HCT116 (cell line): ENCODE data around the gene ADCY1. TPM values are rescaled to one million over a fixed set of nuclear protein-coding genes. Genes with fewer than 3 reads are reported as not detected.

Experiments
- ATAC-seq: fragments of 200-7000 bp; cut with Tn5 transposase; 2 replicates; pipeline ENCODE4 v1.9.1; 2020; ENCODE audit warnings: mild to moderate bottlenecking, moderate library complexity
- BruUV-seq: library from RNA; stranded (reverse); fragments of 400-500 nt; replicated peaks from 2 replicates; lab custom pipeline; 2021; lab: Mats Ljungman, UMichigan
- CTCF ChIA-PET: fragments of 300-600 bp; sonication (Branson Sonifier 250); formaldehyde crosslinking; loops from one replicate; lab custom pipeline; 2021; ENCODE audit warnings: antibody characterized with exemption; lab: Charles Lee
- POLR2A ChIA-PET: fragments of 300-600, 350-600 bp; sonication (Branson Sonifier 250); formaldehyde crosslinking; loops from one replicate; lab custom pipeline; 2021; ENCODE audit warnings: antibody characterized with exemption; lab: Charles Lee
- RAD21 ChIA-PET, 2 experiments: fragments of 300-600 bp; sonication (Branson Sonifier 250); formaldehyde crosslinking; loops; one replicate each; lab custom pipeline; 2023; ENCODE audit warnings: low total read pairs in 2 of 2; ENCODE audit not compliant: uncharacterized antibody in 2 of 2, unreplicated experiment in 2 of 2, low non-redundant PET in 1 of 2; lab: Charles Lee
- DNase-seq: peaks from one replicate; pipeline ENCODE4 v3.0.0-alpha.2; 2010; ENCODE audit warnings: low read depth, low spot score
- H2AFZ ChIP-seq: fragments of 200-600 bp; shearing (Covaris generic), sonication (generic); 2 replicates; pipeline ENCODE4 v1.6.1; 2017; ENCODE audit warnings: low read depth, mixed run types, mixed read lengths, antibody characterized with exemption, low read length; ENCODE audit not compliant: poor library complexity, severe bottlenecking
- H3K27ac ChIP-seq: 2 replicates; pipeline ENCODE4 v1.5.1; 2012; ENCODE audit warnings: low read depth, low read length
- H3K27me3 ChIP-seq: fragments of 200-600 bp; sonication (generic); 2 replicates; pipeline ENCODE4 v1.6.1; 2016; ENCODE audit warnings: mixed run types, low read length, mixed read lengths; ENCODE audit not compliant: insufficient read depth
- H3K36me3 ChIP-seq, 2 experiments: fragments of 200-500 bp in 1 of 2; fragments of 200-600 bp in 1 of 2; sonication (Bioruptor generic) in 1 of 2; sonication (generic) in 1 of 2; 2 replicates each; pipeline versions ENCODE4 v1.5.1 to v1.6.1; 2014 to 2016; ENCODE audit warnings: low read length in 2 of 2, inconsistent platforms in 1 of 2, mixed read lengths in 1 of 2, mixed run types in 1 of 2; ENCODE audit not compliant: insufficient read depth in 2 of 2, control insufficient read depth in 1 of 2
- H3K4me1 ChIP-seq, 2 experiments: fragments of 200-600 bp in 1 of 2; sonication (generic) in 1 of 2; 2 replicates each; pipeline versions ENCODE4 v1.5.1 to v1.6.1; 2012 to 2017; ENCODE audit warnings: low read length in 2 of 2, inconsistent platforms in 1 of 2, mild to moderate bottlenecking in 1 of 2, mixed read lengths in 1 of 2, mixed run types in 1 of 2, moderate library complexity in 1 of 2; ENCODE audit not compliant: insufficient read depth in 2 of 2, control insufficient read depth in 1 of 2
- H3K4me2 ChIP-seq: fragments of 200-600 bp; sonication (generic); 2 replicates; pipeline ENCODE4 v1.6.1; 2017; ENCODE audit warnings: mixed run types, low read length, mixed read lengths
- H3K4me3 ChIP-seq, 2 experiments: fragments of 200-600 bp in 1 of 2; sonication (generic) in 1 of 2; replicated peaks in 1 of 2; 2 replicates each; pipeline ENCODE4 v1.5.1; 2011 to 2016; ENCODE audit warnings: low read length in 2 of 2, control low read depth in 1 of 2, low read depth in 1 of 2, mild to moderate bottlenecking in 1 of 2, mixed read lengths in 1 of 2, mixed run types in 1 of 2
- H3K79me2 ChIP-seq: fragments of 200-600 bp; sonication (generic); 2 replicates; pipeline ENCODE4 v1.6.1; 2017; ENCODE audit warnings: mild to moderate bottlenecking, mixed run types, low read length, moderate library complexity, mixed read lengths; ENCODE audit not compliant: insufficient read depth
- H3K9ac ChIP-seq: fragments of 200-600 bp; sonication (generic); 2 replicates; pipeline ENCODE4 v1.6.1; 2016; ENCODE audit warnings: low read length, mixed read lengths
- H3K9me2 ChIP-seq: fragments of 200-600 bp; sonication (generic), shearing (Covaris generic); 2 replicates; pipeline ENCODE4 v1.6.1; 2017; ENCODE audit warnings: mixed run types, mild to moderate bottlenecking, moderate library complexity; ENCODE audit not compliant: insufficient read depth
- H3K9me3 ChIP-seq, 2 experiments: fragments of 200-500 bp in 1 of 2; fragments of 200-600 bp in 1 of 2; sonication (Bioruptor generic) in 1 of 2; sonication (generic) in 1 of 2; 2 replicates each; pipeline ENCODE4 v1.6.1; 2014 to 2017; ENCODE audit warnings: low read length in 2 of 2, mixed read lengths in 2 of 2, inconsistent platforms in 1 of 2, low read depth in 1 of 2, mild to moderate bottlenecking in 1 of 2, mixed run types in 1 of 2, moderate library complexity in 1 of 2; ENCODE audit not compliant: control insufficient read depth in 1 of 2, insufficient read depth in 1 of 2
- H4K20me1 ChIP-seq: fragments of 200-600 bp; sonication (generic), shearing (Covaris generic); 2 replicates; pipeline ENCODE4 v1.6.1; 2017; ENCODE audit warnings: mixed run types, mild to moderate bottlenecking, moderate library complexity; ENCODE audit not compliant: insufficient read depth
- CEBPB ChIP-seq: IDR thresholded peaks from 2 replicates; pipeline ENCODE4 v1.6.1; 2012; ENCODE audit warnings: low read depth
- EGR1 ChIP-seq: IDR thresholded peaks from 2 replicates; pipeline ENCODE4 v1.6.1; 2012; ENCODE audit warnings: low read depth
- EZH2 ChIP-seq: fragments of 200-600 bp; sonication (generic); IDR thresholded peaks from 2 replicates; pipeline ENCODE4 v1.6.1; 2017; ENCODE audit warnings: antibody characterized with exemption, mixed run types
- EZH2phosphoT487 ChIP-seq: fragments of 200-600 bp; IDR thresholded peaks from 2 replicates; pipeline ENCODE4 v1.6.1; 2018; ENCODE audit warnings: antibody characterized with exemption, borderline replicate concordance
- FOSL1 ChIP-seq: IDR thresholded peaks from 2 replicates; pipeline ENCODE4 v1.6.1; 2012; ENCODE audit warnings: low read depth
- JUND ChIP-seq: IDR thresholded peaks from 2 replicates; pipeline ENCODE4 v1.6.1; 2012
- POLR2AphosphoS5 ChIP-seq: IDR thresholded peaks from 2 replicates; pipeline ENCODE4 v1.6.1; 2011; ENCODE audit warnings: mild to moderate bottlenecking, low read depth, low read length, moderate library complexity
- SIN3A ChIP-seq: IDR thresholded peaks from 2 replicates; pipeline ENCODE4 v1.6.1; 2012; ENCODE audit warnings: low read depth
- SP1 ChIP-seq: IDR thresholded peaks from 2 replicates; pipeline ENCODE4 v1.6.1; 2012; ENCODE audit warnings: low read depth
- SRF ChIP-seq: IDR thresholded peaks from 2 replicates; pipeline ENCODE4 v1.6.1; 2012; ENCODE audit warnings: low read depth
- TCF7L2 ChIP-seq: IDR thresholded peaks from 2 replicates; pipeline ENCODE4 v1.7.0; 2011; ENCODE audit warnings: borderline replicate concordance, inconsistent platforms; ENCODE audit not compliant: insufficient read depth, insufficient read length; ENCODE audit errors: extremely low read depth
- ZNF274 ChIP-seq: fragments of 200-500 bp; sonication (Bioruptor generic); IDR thresholded peaks from 2 replicates; pipeline ENCODE4 v1.6.1; 2014; ENCODE audit warnings: mild to moderate bottlenecking, low read depth, low read length, inconsistent platforms
- intact Hi-C: fragments of 100-400 bp; cut with micrococcal nuclease; formaldehyde crosslinking; loops from 2 replicates; pipeline ENCODE4 v1.10.0; 2022
- total RNA-seq: library from RNA; stranded (reverse); gene quantifications from one replicate; pipeline ENCODE4 v1.2.1, GENCODE V29; 2021; ENCODE audit not compliant: unreplicated experiment
- TF ChIP-seq, protein P1 (sequence below), 3 experiments: fragments of 200-600 bp in 1 of 3; sonication (generic) in 1 of 3; IDR thresholded peaks in 2 of 3; conservative IDR thresholded peaks in 1 of 3; 2 replicates each; pipeline ENCODE4 v1.5.1; 2012 to 2017; ENCODE audit warnings: low read depth in 2 of 3, low read length in 2 of 3, antibody characterized with exemption in 1 of 3, borderline replicate concordance in 1 of 3, control low read depth in 1 of 3, mild to moderate bottlenecking in 1 of 3, mixed read lengths in 1 of 3, mixed run types in 1 of 3, moderate library complexity in 1 of 3; ENCODE audit not compliant: insufficient read depth in 1 of 3
- TF ChIP-seq, protein P2 (sequence below): IDR thresholded peaks from 2 replicates; pipeline ENCODE4 v1.6.1; 2012
- TF ChIP-seq, protein P3 (sequence below): IDR thresholded peaks from 2 replicates; pipeline ENCODE4 v1.6.1; 2012
- TF ChIP-seq, protein P4 (sequence below): IDR thresholded peaks from 2 replicates; pipeline ENCODE4 v1.6.1; 2012; ENCODE audit warnings: low read depth

ADCY1 gene
- total RNA-seq, 1 experiment from 2014 or later, result 0.05 TPM

DNA sequence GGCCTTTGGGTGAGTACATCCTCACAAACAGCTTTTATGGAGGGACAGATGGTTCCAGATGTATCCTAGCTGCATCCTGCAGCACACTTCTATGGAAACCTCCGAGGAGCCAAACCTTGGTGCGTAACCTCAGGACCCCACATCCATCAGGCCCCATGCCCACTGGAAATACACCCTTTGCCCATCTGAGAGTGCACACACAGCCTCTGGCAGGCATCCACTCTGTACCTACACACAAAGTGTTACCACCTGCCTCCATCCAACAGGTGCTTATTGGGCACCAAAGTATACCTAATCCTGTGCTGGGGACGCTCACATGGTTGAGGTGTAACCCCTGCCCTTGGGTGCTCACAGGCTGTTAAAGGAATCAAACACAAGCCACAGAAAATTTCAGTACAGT lies 117.9 kb downstream of the ADCY1 start:
- Histone ChIP-seq H3K4me2 (no peak overlapping the region), H4K20me1 (no peaks in the 10 kb centered on the region), H3K9me3 (no peaks in the 10 kb centered on the region), H3K27ac (no peak overlapping the region), H3K27me3 (no peaks in the 10 kb centered on the region), H3K4me1 (peaks cover 0 to 4% of the 10 kb centered on the region in 2 experiments; a peak in 1 of 4 replicates), H3K9ac (no peak overlapping the region), H2AFZ (no peak overlapping the region), H3K79me2 (no peaks in the 10 kb centered on the region), H3K4me3 (no peak overlapping the region), H3K36me3 (no peaks in the 10 kb centered on the region), H3K9me2 (no peaks in the 10 kb centered on the region)
- no TSS peak for BruUV-seq
- CTCF ChIA-PET, result no interaction called here
- RAD21 ChIA-PET, result no interaction called here
- ATAC-seq, result no peak
- TF ChIP-seq FOSL1 (no peak), EGR1 (no peak), EZH2 (no peak), SIN3A (no peak), JUND (no peak), ZNF274 (no peak)
- TF ChIP-seq, protein P1, sequence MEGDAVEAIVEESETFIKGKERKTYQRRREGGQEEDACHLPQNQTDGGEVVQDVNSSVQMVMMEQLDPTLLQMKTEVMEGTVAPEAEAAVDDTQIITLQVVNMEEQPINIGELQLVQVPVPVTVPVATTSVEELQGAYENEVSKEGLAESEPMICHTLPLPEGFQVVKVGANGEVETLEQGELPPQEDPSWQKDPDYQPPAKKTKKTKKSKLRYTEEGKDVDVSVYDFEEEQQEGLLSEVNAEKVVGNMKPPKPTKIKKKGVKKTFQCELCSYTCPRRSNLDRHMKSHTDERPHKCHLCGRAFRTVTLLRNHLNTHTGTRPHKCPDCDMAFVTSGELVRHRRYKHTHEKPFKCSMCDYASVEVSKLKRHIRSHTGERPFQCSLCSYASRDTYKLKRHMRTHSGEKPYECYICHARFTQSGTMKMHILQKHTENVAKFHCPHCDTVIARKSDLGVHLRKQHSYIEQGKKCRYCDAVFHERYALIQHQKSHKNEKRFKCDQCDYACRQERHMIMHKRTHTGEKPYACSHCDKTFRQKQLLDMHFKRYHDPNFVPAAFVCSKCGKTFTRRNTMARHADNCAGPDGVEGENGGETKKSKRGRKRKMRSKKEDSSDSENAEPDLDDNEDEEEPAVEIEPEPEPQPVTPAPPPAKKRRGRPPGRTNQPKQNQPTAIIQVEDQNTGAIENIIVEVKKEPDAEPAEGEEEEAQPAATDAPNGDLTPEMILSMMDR (IDR thresholded peaks at IDR 0.05 in 2 of 3, conservative IDR thresholded peaks at IDR 0.05 in 1 of 3; ENCODE audit: borderline replicate concordance in 1 of 3, insufficient read depth in 1 of 3, low read depth in 2 of 3, low read length in 2 of 3), result no peak
- intact Hi-C loops, result no loop called here
- DNase-seq, result no peak
- POLR2A ChIA-PET, result no interaction called here

DNA sequence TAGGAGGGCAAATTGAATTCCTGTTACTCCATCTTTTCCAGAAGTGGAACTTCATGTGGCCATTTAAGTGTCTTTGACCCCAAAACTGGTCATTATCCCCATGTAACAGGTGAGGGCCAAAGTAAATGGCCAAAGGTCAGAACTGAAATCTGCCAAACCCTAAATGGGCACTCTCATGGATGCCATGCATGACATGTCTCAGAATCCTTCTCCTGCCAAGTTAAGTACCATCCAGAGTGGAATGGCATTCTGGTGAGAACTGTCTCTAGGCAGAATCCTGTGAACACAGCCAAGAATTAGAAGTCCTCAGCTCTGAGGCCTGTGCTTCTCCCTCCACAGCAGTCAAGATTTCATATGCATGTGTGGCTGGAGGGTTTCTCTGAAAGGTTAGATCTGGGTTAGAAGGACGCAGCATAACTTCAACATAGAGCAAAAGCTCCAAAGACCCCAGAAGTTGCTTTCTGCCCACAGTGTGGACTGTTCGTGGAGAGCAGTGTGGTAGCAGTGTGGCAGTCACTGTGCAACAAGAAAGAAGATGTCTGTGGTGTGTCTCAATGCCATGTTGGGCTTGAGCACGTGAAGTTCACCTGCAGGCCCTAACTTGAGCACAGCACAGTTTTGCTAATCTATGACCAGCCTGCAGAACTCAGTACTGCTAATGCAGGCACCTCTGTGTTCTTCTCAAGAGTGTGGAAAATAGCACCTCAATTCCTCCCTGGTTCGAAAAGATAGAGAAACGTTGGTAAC lies 121.3 kb downstream of the ADCY1 start:
- ATAC-seq, result no peak
- TF ChIP-seq EZH2phosphoT487, result no peak
- TF ChIP-seq, protein P2, sequence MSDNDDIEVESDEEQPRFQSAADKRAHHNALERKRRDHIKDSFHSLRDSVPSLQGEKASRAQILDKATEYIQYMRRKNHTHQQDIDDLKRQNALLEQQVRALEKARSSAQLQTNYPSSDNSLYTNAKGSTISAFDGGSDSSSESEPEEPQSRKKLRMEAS, result no peak
- TF ChIP-seq CEBPB, result no peak
- TF ChIP-seq TCF7L2, result no peak
- TF ChIP-seq, protein P3, sequence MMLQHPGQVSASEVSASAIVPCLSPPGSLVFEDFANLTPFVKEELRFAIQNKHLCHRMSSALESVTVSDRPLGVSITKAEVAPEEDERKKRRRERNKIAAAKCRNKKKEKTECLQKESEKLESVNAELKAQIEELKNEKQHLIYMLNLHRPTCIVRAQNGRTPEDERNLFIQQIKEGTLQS, result no peak
- no peak for TF ChIP-seq SP1
- TF ChIP-seq, protein P4, sequence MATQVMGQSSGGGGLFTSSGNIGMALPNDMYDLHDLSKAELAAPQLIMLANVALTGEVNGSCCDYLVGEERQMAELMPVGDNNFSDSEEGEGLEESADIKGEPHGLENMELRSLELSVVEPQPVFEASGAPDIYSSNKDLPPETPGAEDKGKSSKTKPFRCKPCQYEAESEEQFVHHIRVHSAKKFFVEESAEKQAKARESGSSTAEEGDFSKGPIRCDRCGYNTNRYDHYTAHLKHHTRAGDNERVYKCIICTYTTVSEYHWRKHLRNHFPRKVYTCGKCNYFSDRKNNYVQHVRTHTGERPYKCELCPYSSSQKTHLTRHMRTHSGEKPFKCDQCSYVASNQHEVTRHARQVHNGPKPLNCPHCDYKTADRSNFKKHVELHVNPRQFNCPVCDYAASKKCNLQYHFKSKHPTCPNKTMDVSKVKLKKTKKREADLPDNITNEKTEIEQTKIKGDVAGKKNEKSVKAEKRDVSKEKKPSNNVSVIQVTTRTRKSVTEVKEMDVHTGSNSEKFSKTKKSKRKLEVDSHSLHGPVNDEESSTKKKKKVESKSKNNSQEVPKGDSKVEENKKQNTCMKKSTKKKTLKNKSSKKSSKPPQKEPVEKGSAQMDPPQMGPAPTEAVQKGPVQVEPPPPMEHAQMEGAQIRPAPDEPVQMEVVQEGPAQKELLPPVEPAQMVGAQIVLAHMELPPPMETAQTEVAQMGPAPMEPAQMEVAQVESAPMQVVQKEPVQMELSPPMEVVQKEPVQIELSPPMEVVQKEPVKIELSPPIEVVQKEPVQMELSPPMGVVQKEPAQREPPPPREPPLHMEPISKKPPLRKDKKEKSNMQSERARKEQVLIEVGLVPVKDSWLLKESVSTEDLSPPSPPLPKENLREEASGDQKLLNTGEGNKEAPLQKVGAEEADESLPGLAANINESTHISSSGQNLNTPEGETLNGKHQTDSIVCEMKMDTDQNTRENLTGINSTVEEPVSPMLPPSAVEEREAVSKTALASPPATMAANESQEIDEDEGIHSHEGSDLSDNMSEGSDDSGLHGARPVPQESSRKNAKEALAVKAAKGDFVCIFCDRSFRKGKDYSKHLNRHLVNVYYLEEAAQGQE, result no peak
- TF ChIP-seq SRF, result no peak
- no peak for TF ChIP-seq POLR2AphosphoS5
- no peak overlapping the region for H3K4me2 ChIP-seq
- ChIA-PET POLR2A (no interaction called here), RAD21 (no interaction called here), CTCF (no interaction called here)
- no peaks in the 10 kb centered on the region for H3K27me3 ChIP-seq
- no peaks in the 10 kb centered on the region for H4K20me1 ChIP-seq
- no peaks in the 10 kb centered on the region for H3K79me2 ChIP-seq
- no peak overlapping the region for H2AFZ ChIP-seq
- no TSS peak for BruUV-seq
- no peaks in the 10 kb centered on the region for H3K36me3 ChIP-seq
- H3K27ac ChIP-seq, result no peak overlapping the region
- H3K9ac ChIP-seq, result no peak overlapping the region
- intact Hi-C loops, result no loop called here
- H3K4me1 ChIP-seq, result no peaks in the 10 kb centered on the region
- no peak overlapping the region for H3K4me3 ChIP-seq
- no peak for DNase-seq
- H3K9me3 ChIP-seq, result no peaks in the 10 kb centered on the region
- H3K9me2 ChIP-seq, result no peaks in the 10 kb centered on the region
